GM15510 (cell line): ENCODE results near the gene DOCK3.

Experiments
- POLR2A ChIP-seq: IDR thresholded peaks from 3 replicates; pipeline ENCODE4 v1.6.1; 2011; ENCODE audit warnings: borderline replicate concordance; ENCODE audit not compliant: insufficient read length; ENCODE audit errors: extremely low read depth

The DOCK3 gene

DNA sequence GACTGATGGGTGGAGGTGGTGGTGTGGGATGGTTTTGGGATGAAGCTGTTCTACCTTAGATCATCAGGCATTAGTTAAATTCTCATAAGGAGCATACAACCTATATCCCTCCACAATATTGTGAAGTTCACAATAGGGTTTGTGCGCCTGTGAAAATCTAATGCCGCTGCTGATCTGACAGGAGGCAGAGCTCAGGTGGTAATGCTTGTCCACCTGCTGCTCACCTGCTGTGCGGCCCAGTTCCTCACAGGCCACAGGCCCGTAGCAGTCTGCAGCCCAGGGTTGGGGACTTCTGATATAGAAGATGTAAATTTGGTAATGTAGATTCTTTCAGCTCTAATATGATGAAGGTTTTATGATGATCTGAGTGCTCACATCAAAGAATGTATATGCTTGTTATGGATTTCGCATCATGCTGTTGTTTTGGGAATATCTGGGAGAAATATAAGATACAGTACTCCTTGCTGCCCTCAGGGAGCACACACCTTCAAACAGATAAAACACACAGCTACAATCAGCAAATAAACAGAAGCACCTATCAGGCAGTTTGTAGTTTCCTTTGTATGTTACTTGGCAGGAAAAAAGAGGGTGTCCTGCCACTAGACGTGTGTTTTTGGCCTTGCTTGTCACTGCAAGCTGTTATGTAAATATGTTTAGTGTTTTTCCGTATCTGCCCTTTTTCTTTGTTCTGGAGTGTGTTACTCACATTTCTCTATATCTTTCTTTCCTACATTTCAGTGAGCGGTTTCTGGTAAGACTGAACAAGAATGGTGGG, 471.3 kb downstream of the DOCK3 start:
- TF ChIP-seq POLR2A: no peak

DNA sequence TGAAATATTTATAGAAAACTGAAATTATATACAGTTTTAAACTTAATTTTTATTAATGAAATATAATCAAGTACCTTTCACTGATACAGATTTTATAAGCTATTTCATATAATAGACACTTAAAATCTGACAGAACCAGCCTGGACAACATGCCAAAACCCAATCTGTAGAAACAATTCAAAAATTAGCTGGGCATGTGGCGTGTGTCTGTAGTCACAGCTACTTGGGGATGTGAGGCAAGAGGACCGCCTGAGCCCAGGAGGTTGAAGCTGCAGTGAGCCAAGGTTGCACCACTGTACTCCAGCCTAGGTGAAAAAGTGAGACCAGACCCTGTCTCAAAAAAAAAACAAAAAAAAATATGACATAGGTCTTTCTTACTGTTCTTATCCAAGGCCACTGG, 472.1 kb downstream of the DOCK3 start:
- no peak for TF ChIP-seq POLR2A

DNA sequence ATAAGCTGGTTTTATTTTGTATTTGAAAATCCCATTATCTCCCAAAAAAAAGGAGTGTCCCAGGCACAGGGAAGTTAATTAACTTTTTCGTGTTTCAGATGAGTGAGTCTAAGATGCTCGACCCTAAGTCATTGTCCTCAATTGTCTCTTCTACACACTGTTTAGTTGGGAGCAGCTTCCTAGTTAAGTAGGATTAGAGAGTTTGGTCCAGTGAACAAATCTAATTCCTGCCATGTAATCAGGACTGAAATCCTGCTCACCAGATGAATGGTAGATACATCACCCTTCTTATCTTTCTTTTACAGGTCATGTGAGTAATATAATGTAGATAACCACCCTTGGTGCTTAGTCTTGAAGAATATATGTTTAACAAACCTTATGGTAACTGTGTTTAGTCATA, 481.4 kb downstream of the DOCK3 start:
- no peak for TF ChIP-seq POLR2A

DNA sequence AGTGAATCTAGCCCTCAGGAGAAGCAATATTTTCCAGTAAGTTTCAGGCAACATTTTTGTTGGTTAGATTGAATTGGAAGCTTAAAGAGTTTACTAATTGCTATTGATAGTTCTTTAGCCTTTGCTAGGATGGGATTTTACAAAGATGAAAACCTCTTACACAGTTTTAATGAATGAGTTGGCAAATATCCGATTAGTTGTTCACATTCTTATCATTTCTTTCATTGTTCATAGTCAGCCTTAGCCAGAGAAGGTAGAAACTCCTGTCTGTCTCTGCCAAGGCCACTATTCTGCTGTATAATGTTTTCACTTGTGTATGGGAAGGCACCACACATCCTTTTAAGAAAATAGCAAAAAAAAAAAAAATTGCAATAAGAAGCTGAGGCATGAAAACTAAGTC, 488.3 kb downstream of the DOCK3 start:
- no peak for TF ChIP-seq POLR2A

DNA sequence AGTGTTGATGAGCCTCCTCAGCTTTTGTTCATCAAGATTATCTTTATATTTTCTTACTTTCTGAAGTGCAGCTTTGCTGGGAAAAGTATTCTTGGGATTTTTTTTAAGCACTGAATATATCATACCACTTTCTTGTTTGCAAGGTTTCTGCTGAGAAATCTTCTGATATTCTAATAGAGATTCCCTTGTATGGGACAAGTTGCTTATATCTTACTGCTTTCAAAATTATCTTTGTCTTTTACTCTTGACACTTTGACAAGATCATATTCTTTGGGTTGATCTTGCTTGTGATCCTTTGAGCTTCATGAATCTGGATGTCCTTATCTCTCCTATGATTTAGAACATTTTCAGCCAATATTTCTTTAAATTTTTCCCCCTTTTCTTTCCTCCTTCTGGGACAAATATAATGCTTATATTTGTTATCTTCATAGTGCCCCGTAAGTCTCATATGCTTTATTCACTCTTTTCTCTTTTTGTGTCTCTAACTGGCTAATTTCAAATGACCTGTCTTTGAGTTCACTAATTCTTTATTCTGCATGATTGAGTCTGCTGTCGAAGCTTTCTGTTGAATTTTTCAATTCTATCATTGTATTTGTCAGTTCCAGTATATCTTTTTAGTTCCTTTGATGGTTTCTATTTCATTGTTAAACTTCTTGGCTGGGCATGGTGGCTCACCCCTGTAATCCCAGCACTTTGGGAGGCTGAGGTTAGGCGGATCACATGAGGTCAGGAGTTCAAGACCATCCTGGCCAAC, 499.0 kb downstream of the DOCK3 start:
- no peak for TF ChIP-seq POLR2A

DNA sequence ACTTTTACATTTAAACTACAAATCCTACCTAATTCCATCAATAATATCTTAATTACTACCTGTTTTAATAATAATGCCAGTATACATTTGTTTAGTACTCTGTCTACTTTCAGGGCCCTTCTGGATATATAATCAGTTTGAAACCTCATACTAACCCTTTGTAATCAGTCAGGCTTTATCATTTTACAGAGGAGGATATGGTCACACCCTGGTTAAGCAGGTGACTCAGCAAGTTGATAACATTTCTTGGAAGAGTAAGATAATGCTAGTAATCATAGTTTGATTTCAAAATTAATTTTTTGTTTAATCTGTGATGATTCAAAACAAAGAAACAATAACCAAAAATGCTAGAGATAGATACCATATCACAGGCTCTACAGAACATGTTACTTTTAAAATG, 502.2 kb downstream of the DOCK3 start:
- TF ChIP-seq POLR2A: no peak

DNA sequence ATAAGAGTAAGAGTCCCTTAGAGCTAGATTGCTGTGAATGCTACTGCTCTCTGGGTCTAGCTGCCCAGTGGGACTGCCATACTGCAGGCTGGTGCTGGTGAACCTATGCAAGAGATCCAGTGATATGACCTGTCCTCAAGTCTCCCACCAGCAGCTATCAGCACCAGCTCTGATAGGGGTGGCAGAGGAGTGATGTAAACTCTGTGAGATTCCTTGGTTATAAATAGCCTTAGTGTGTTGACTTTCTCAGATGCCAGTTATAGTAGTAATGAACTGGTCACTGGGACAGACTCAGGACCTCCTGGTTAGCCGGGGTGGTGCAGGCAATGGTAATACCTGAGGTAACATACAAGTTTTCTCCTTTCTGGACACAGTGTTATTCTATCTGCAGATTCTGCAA, 515.5 kb downstream of the DOCK3 start:
- no peak for TF ChIP-seq POLR2A

DNA sequence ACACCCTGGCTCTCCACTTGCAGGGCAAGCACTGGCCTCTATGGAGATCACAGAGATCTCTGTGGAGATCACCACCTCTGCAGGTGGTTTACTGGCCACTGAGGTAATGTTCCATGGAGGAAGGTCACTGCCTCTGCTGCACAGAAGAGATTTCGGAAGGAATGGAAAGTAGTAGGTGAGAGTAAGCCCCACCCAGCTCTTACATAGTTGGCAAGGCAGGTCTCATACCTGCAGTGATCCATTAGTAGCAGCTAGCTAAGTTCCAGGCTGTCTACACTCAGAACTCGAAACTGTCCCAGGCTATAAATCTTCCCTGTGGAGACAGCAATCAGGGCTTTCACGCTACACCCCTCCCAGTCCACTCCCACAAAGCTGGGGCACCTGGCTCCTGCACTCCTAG, 516.1 kb downstream of the DOCK3 start:
- no peak for TF ChIP-seq POLR2A

DNA sequence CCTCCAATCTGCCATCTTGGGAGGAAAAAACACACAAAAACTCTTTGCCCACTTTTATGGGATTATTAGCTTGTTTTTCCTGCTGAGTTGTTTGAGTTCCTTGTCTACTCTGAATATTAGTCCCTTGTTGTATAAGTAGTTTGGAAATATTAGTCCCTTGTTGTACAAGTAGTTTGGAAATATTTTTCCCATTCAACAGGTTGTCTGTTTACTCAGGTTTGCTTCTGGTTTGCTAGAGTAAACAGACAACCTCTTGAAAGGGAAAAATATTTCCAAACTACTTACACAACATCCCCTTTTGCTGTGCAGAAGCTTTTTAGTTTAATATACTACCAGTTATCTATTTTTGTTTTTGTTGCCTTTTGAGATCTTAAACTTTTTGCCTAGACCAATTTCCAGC, 517.0 kb downstream of the DOCK3 start:
- TF ChIP-seq POLR2A: no peak

DNA sequence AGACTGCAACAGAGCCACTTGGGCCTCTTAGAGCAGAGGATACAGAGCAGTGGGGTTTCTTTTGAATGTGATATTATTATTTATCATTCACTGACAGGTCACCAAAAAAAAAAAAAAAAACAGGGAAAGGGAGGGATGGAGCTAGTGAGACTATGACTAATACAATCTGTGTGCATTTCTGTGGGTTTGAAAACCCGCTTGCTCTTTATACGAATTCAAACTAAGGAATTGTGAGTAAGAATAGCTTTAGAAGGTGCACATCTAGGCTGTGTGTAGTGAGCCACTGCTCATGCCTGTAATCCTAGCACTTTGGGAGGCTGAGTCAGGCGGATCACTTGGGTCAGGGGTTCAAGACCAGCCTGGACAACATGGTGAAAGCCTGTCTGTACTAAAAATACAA, 523.8 kb downstream of the DOCK3 start:
- TF ChIP-seq POLR2A: no peak

DNA sequence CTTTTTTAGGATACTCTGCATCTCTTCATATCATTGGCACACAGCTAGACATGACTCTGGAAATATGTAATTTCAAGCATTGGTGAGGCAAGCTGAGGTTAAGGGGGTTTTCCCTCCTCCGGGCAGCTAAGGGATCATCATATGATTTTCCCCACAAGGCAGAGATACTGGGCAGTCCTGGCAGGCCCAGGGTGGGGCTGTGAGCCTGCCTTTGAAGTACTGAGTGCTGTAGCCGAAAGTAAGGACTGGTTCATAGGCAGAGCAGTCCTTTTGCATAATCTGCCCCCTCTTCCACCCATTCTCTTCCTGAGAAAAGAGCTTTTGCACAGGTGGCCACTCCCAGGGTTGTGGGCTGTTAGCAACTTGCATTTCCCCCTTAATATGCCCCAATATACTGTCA, 541.6 kb downstream of the DOCK3 start:
- TF ChIP-seq POLR2A: no peak

DNA sequence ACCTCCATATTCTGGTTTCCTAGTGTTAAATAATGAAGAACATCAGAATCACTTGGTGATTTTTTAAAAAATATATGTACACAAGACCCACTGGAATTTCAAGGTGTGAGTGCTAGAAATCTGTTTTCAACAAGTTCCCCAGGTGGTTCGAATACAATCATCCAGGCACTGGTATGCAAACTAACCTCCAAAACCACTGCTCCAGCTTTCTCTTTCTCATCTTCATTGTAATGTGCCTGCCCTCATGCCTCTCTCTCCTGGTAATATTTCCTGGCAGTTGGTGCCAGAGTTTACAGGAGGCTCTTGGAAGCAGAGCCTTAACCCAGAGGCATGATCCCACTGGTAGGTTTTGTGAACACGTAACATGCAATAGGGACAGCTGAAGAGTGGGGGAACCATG, 547.2 kb downstream of the DOCK3 start:
- TF ChIP-seq POLR2A: no peak

DNA sequence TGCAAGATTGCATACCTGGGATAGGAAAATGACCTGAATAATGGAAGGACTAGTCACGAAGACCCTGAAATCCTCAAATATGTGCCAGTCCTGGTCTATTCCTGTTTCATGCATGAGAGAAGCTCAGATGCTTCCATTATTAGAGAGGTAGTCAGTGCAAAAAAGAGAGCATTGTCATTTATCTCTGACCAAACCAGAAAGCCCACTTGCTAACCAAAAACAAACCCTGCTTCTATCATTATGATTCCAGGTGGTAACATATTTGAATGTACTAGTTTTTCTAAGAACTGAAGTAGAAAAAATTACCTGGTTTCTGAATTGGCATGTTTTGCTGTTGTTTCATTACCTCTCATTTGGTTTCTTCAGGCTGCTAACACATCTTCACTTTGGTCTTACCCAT, 549.6 kb downstream of the DOCK3 start:
- TF ChIP-seq POLR2A: no peak

DNA sequence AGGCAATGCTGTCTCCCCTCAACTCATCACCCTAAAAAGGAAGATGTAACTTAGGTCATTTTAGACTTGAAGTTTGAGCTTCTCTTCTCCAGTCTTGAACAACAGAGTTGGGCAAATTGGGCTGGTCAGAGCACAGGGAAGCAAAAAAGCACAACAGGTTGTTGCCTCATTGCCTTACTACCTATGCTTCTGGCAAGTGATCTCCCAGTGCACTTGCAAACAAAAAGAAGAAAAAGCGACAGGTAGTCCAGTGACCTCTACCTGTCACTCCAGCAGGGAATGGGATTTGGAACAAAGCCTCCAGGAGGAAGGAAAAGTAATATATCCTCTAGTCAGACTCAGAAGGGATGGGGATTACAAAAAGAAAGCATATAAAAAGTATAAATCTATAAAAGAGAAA, 550.1 kb downstream of the DOCK3 start:
- TF ChIP-seq POLR2A: no peak

DNA sequence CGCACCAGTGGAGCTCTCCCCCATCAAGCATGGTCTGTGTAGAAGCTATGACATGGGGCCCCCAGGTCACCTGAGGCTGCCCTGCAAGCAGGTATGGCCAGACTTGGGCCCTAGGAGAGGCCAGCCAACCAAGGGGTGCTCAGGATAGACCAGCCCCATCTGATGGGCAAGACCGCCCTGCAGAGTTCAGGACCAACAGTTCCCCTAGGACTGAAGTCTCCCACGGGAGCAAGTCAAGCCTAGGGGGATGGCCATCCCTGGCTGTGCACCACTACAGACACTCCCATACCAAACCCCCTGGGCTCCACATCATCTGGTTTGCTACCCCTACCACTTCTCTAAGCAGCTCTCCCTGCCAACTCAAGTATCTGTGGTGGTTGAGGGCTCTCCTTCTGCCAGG, 568.2 kb downstream of the DOCK3 start:
- no peak for TF ChIP-seq POLR2A

DNA sequence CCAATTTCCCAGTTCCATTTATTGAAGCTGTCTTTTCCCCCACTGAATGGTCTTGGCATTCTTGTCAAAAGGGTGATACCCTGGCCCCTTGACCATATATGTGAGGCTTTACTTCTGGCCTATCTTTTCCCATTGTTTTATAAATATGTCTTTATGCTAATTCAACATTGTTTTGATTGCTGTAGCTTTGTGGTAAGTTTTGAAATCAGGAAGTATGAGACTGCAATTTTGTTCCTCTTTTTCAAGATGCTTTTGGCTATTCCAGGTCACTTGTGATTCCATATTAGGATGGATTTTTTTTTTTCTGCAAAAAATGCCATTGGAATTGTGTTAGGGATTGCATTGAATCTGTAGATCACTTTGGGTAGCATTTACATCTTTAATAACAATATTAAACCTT, 569.2 kb downstream of the DOCK3 start:
- no peak for TF ChIP-seq POLR2A
